MM.1S (cell line): ENCODE data around the gene FAM114A1.

Experiments
- DNase-seq: peaks from one replicate; pipeline ENCODE4 v3.0.0-alpha.2; 2015
- H2AFZ ChIP-seq: fragments of 300-600 bp; sonication (generic); 2 replicates; pipeline ENCODE4 v1.6.0; 2016; ENCODE audit warnings: antibody characterized with exemption, low read length
- H3F3A ChIP-seq: fragments of 300-600 bp; sonication (generic); 2 replicates; pipeline ENCODE4 v1.6.1; 2016; ENCODE audit warnings: mild to moderate bottlenecking, antibody characterized with exemption, low read length, moderate library complexity, mixed read lengths; ENCODE audit not compliant: insufficient read depth
- H3K27ac ChIP-seq: fragments of 300-600 bp; sonication (generic); 2 replicates; pipeline ENCODE4 v1.5.1; 2016; ENCODE audit warnings: mild to moderate bottlenecking, low read length
- H3K27me3 ChIP-seq: fragments of 300-600 bp; sonication (generic); replicated peaks from 2 replicates; pipeline ENCODE4 v1.6.0; 2016; ENCODE audit warnings: low read length; ENCODE audit not compliant: insufficient read depth
- H3K36me3 ChIP-seq: fragments of 300-600 bp; sonication (generic); replicated peaks from 2 replicates; pipeline ENCODE4 v1.6.1; 2016; ENCODE audit warnings: mild to moderate bottlenecking, low read length, mixed read lengths; ENCODE audit not compliant: insufficient read depth
- H3K4me1 ChIP-seq: fragments of 300-600 bp; sonication (generic); 2 replicates; pipeline ENCODE4 v1.6.1; 2016; ENCODE audit warnings: low read length, mixed read lengths
- H3K4me2 ChIP-seq: fragments of 300-600 bp; sonication (generic); 2 replicates; pipeline ENCODE4 v1.6.0; 2016; ENCODE audit warnings: low read depth, low read length
- H3K4me3 ChIP-seq: fragments of 300-600 bp; sonication (generic); 2 replicates; pipeline ENCODE4 v1.5.1; 2016; ENCODE audit warnings: low read length, mixed read lengths
- H3K79me2 ChIP-seq: fragments of 300-600 bp; sonication (generic); 2 replicates; pipeline ENCODE4 v1.6.1; 2016; ENCODE audit warnings: mixed run types, low read length, mixed read lengths
- H3K9ac ChIP-seq: fragments of 300-600 bp; sonication (generic); 2 replicates; pipeline ENCODE4 v1.6.1; 2016; ENCODE audit warnings: low read length, mixed read lengths
- H3K9me2 ChIP-seq: fragments of 300-600 bp; sonication (generic); replicated peaks from 2 replicates; pipeline ENCODE4 v1.6.1; 2016; ENCODE audit warnings: mild to moderate bottlenecking, low read length, mixed read lengths; ENCODE audit not compliant: insufficient read depth
- H3K9me3 ChIP-seq: fragments of 300-600 bp; sonication (generic); replicated peaks from 2 replicates; pipeline ENCODE4 v1.6.1; 2016; ENCODE audit warnings: mild to moderate bottlenecking, low read length, mixed read lengths; ENCODE audit not compliant: insufficient read depth
- H4K20me1 ChIP-seq: fragments of 300-600 bp; sonication (generic); 2 replicates; pipeline ENCODE4 v1.6.1; 2016; ENCODE audit warnings: mild to moderate bottlenecking, low read length, moderate library complexity, mixed read lengths; ENCODE audit not compliant: insufficient read depth
- CTCF ChIP-seq: fragments of 300-600 bp; sonication (generic); IDR thresholded peaks from 2 replicates; pipeline ENCODE4 v1.5.1; 2016; ENCODE audit warnings: antibody characterized with exemption, low read length, mixed read lengths
- EZH2 ChIP-seq: fragments of 300-600 bp; sonication (generic); optimal IDR thresholded peaks from 2 replicates; pipeline ENCODE3; 2017; ENCODE audit warnings: low read depth, mild to moderate bottlenecking, antibody characterized with exemption, low read length, mixed read lengths
- EZH2phosphoT487 ChIP-seq: fragments of 300-600 bp; sonication (generic); IDR thresholded peaks from 2 replicates; pipeline ENCODE4 v1.6.1; 2018; ENCODE audit warnings: antibody characterized with exemption, low read length

FAM114A1 gene

GRCh38 chr4:38967260-38968095, 99.9 kb downstream of the FAM114A1 start:
- no peaks in the 10 kb centered on the region for H3K9me2 ChIP-seq
- H3K4me1 ChIP-seq, result no peaks in the 10 kb centered on the region
- H3K9ac ChIP-seq, result no peak overlapping the region
- no peaks in the 10 kb centered on the region for H3K27me3 ChIP-seq
- no peaks in the 10 kb centered on the region for H3K36me3 ChIP-seq
- no peaks in the 10 kb centered on the region for H3K9me3 ChIP-seq
- no peak overlapping the region for H3K4me3 ChIP-seq
- no peak overlapping the region for H2AFZ ChIP-seq
- no peak overlapping the region for H3K4me2 ChIP-seq
- DNase-seq, result no peak
- H3F3A ChIP-seq, result no peaks in the 10 kb centered on the region
- no peak overlapping the region for H3K27ac ChIP-seq
- no peaks in the 10 kb centered on the region for H3K79me2 ChIP-seq
- TF ChIP-seq CTCF (no peak), EZH2 (no peak), EZH2phosphoT487 (no peak)
- H4K20me1 ChIP-seq, result no peaks in the 10 kb centered on the region

GRCh38 chr4:38968668-38969067, 101.1 kb downstream of the FAM114A1 start:
- no peaks in the 10 kb centered on the region for H3K4me1 ChIP-seq
- no peaks in the 10 kb centered on the region for H3K79me2 ChIP-seq
- no peak overlapping the region for H3K27ac ChIP-seq
- no peaks in the 10 kb centered on the region for H3F3A ChIP-seq
- H3K9ac ChIP-seq, result no peak overlapping the region
- no peak overlapping the region for H2AFZ ChIP-seq
- no peak overlapping the region for H3K4me3 ChIP-seq
- H3K9me2 ChIP-seq, result no peaks in the 10 kb centered on the region
- H4K20me1 ChIP-seq, result no peaks in the 10 kb centered on the region
- no peaks in the 10 kb centered on the region for H3K9me3 ChIP-seq
- DNase-seq, result no peak
- no peak overlapping the region for H3K4me2 ChIP-seq
- no peak for TF ChIP-seq EZH2
- no peak for TF ChIP-seq CTCF
- no peak for TF ChIP-seq EZH2phosphoT487
- no peaks in the 10 kb centered on the region for H3K36me3 ChIP-seq
- no peaks in the 10 kb centered on the region for H3K27me3 ChIP-seq

GRCh38 chr4:38976308-38976707, 108.7 kb downstream of the FAM114A1 start:
- Histone ChIP-seq H3K27me3 (no peaks in the 10 kb centered on the region), H4K20me1 (no peaks in the 10 kb centered on the region), H3K4me2 (no peak overlapping the region), H3K4me3 (no peak overlapping the region), H3K27ac (no peak overlapping the region), H3K4me1 (peaks cover 9% of the 10 kb centered on the region), H3K9me3 (no peaks in the 10 kb centered on the region), H3K36me3 (no peaks in the 10 kb centered on the region), H3K9me2 (no peaks in the 10 kb centered on the region), H3K79me2 (no peaks in the 10 kb centered on the region), H3K9ac (no peak overlapping the region), H2AFZ (no peak overlapping the region), H3F3A (no peaks in the 10 kb centered on the region)
- no peak for DNase-seq
- TF ChIP-seq EZH2, result no peak
- no peak for TF ChIP-seq CTCF
- no peak for TF ChIP-seq EZH2phosphoT487
